Stimulated activated naive CD8-positive, alpha-beta T cell treated with anti-CD3 and anti-CD28 coated beads, Interleukin-15, Interleukin-2, amounts not matched to agents 100 U/mL and 50 U/mL, for 24 hours (primary cell): ENCODE results near the gene CNTN3.

Source experiments
- ATAC-seq: fragments of 150-1000 bp; cut with Tn5 transposase; one replicate; pipeline ENCODE4 v1.10.0; 2021
- DNase-seq: peaks from one replicate; pipeline ENCODE4 v3.0.0; 2021

Gene CNTN3

GRCh38 chr3:74614107-74614967 lies at the start of gene CNTN3:
Gene CNTN3 (minus strand): TSS chr3:74614659. CDS start chr3:74521112, 93,547 bp downstream.
- DNase-seq (no peak), ATAC-seq (no peak)

GRCh38 chr3:74663178-74663577 lies 48.7 kb upstream of the CNTN3 start:
- no peak for ATAC-seq
- no peak for DNase-seq

- ATAC-seq (no peak), DNase-seq (no peak)
Measured at GRCh38 chr3:74661672-74662071, 47.2 kb upstream of the CNTN3 start.

GRCh38 chr3:74651885-74652284 lies 37.4 kb upstream of the CNTN3 start:
- ATAC-seq (no peak), DNase-seq (no peak)

GRCh38 chr3:74651292-74651691 lies 36.8 kb upstream of the CNTN3 start:
- no peak for DNase-seq
- ATAC-seq, result no peak

- DNase-seq, result no peak
- ATAC-seq, result no peak
Measured at GRCh38 chr3:74648107-74648506, 33.6 kb upstream of the CNTN3 start.

GRCh38 chr3:74646094-74646493 lies 31.6 kb upstream of the CNTN3 start:
- no peak for ATAC-seq

GRCh38 chr3:74643636-74644035 lies 29.2 kb upstream of the CNTN3 start:
- ATAC-seq, result no peak
- DNase-seq, result no peak

More at GRCh38 chr3:74646094-74646493, 31.6 kb upstream of the CNTN3 start:
- DNase-seq, result no peak

- no peak for ATAC-seq
- no peak for DNase-seq
Measured at GRCh38 chr3:74642876-74643275, 28.4 kb upstream of the CNTN3 start.

GRCh38 chr3:74640211-74640610 lies 25.8 kb upstream of the CNTN3 start:
- ATAC-seq, result no peak
- DNase-seq, result no peak

- ATAC-seq (no peak), DNase-seq (no peak)
Measured at GRCh38 chr3:74639681-74640080, 25.2 kb upstream of the CNTN3 start.

- DNase-seq, result no peak
- no peak for ATAC-seq
Measured at GRCh38 chr3:74636981-74637380, 22.5 kb upstream of the CNTN3 start.

- DNase-seq (no peak), ATAC-seq (no peak)
Measured at GRCh38 chr3:74633021-74633420, 18.6 kb upstream of the CNTN3 start.

GRCh38 chr3:74631351-74632140 lies 17.1 kb upstream of the CNTN3 start:
- no peak for ATAC-seq

GRCh38 chr3:74630602-74631001 lies 16.1 kb upstream of the CNTN3 start:
- no peak for ATAC-seq

More at GRCh38 chr3:74631351-74632140, 17.1 kb upstream of the CNTN3 start:
- no peak for DNase-seq

GRCh38 chr3:74626011-74626410 lies 11.6 kb upstream of the CNTN3 start:
- ATAC-seq, result no peak
- DNase-seq, result no peak

More at GRCh38 chr3:74630602-74631001, 16.1 kb upstream of the CNTN3 start:
- DNase-seq, result no peak

- DNase-seq (no peak), ATAC-seq (no peak)
Measured at GRCh38 chr3:74624301-74624700, 9.8 kb upstream of the CNTN3 start.

GRCh38 chr3:74623261-74623836 lies 8.9 kb upstream of the CNTN3 start:
- no peak for ATAC-seq
- DNase-seq, result no peak

GRCh38 chr3:74621581-74621980 lies 7.1 kb upstream of the CNTN3 start:
- DNase-seq, result no peak
- ATAC-seq, result no peak

- no peak for ATAC-seq
- DNase-seq, result no peak
Measured at GRCh38 chr3:74617776-74618175, 3.3 kb upstream of the CNTN3 start.

GRCh38 chr3:74613521-74614106 lies 845 bp downstream of the CNTN3 start:
- ATAC-seq (no peak), DNase-seq (no peak)

GRCh38 chr3:74613060-74613459 lies 1.4 kb downstream of the CNTN3 start:
- ATAC-seq (no peak), DNase-seq (no peak)
